ENCODE results near the gene PLPPR5. TPM values are rescaled to one million over a fixed set of nuclear protein-coding genes. Genes with fewer than 3 reads are reported as not detected.

PLPPR5 gene
- polyA plus RNA-seq, 5 donors, result 3.2 to 5.5 (median 4.0) TPM

GRCh38 chr1:98854137-98854536, 150.5 kb downstream of the PLPPR5 start:
- DNase-seq, result no peak

GRCh38 chr1:98849969-98850636, 154.6 kb downstream of the PLPPR5 start:
- no peak for DNase-seq

GRCh38 chr1:98842241-98842640, 162.4 kb downstream of the PLPPR5 start:
- DNase-seq, result no peak

All from right lung (tissue), 5 donors.